Cardiac fibroblast (primary cell): ENCODE results near the gene FHOD1.

Experiments
- DNase-seq, 2 donors: peaks; one replicate each; pipeline versions ENCODE4 v3.0.0 to v3.0.0-alpha.2; 2010; ENCODE audit warnings: low read depth in 2 of 2
- H3K4me3 ChIP-seq, 2 donors: replicated peaks in 1 of 2; 1 replicate in 1 of 2; 2 replicates in 1 of 2; pipeline ENCODE4 v1.5.1; 2011; ENCODE audit warnings: low read depth in 2 of 2, low read length in 2 of 2, mild to moderate bottlenecking in 2 of 2, moderate library complexity in 1 of 2
- CTCF ChIP-seq: IDR thresholded peaks from one replicate; pipeline ENCODE4 v1.5.1; 2011; ENCODE audit warnings: low read depth, mild to moderate bottlenecking, low read length, inconsistent platforms

The FHOD1 gene

GRCh38 chr16:67277294-67277998, 30.2 kb upstream of the FHOD1 start:
- no peak overlapping the region for H3K4me3 ChIP-seq
- TF ChIP-seq CTCF, result no peak
- DNase-seq, result peak; percentile 98

- DNase-seq, result no peak
- TF ChIP-seq CTCF, result no peak
- no peak overlapping the region for H3K4me3 ChIP-seq
These were observed 28.0 kb upstream of the FHOD1 start for GRCh38 chr16:67275321-67275720.

- TF ChIP-seq CTCF, result no peak
- no peak overlapping the region for H3K4me3 ChIP-seq
These were observed 24.2 kb upstream of the FHOD1 start for GRCh38 chr16:67271446-67271845.

GRCh38 chr16:67270931-67271338, 23.7 kb upstream of the FHOD1 start:
- no peak for DNase-seq
- no peak for TF ChIP-seq CTCF
- H3K4me3 ChIP-seq, result no peak overlapping the region

More at GRCh38 chr16:67271446-67271845, 24.2 kb upstream of the FHOD1 start:
- no peak for DNase-seq

GRCh38 chr16:67269766-67270165, 22.5 kb upstream of the FHOD1 start:
- DNase-seq, result peak; percentile 52 to 63
- no peak for TF ChIP-seq CTCF
- no peak overlapping the region for H3K4me3 ChIP-seq

- no peak for TF ChIP-seq CTCF
- no peak overlapping the region for H3K4me3 ChIP-seq
- DNase-seq, result peak; percentile 91 to 97
These were observed 20.9 kb upstream of the FHOD1 start for GRCh38 chr16:67268136-67268579.

GRCh38 chr16:67265834-67266233, 18.6 kb upstream of the FHOD1 start:
- TF ChIP-seq CTCF, result no peak
- no peak overlapping the region for H3K4me3 ChIP-seq
- DNase-seq, result no peak
